Caco-2 (cell line): Measurements from ENCODE around the gene SNX20. TPM values are rescaled to one million over a fixed set of nuclear protein-coding genes. Genes with fewer than 3 reads are reported as not detected.

ENCODE experiments used
- BruUV-seq: library from RNA; stranded (reverse); fragments of 400-500 nt; replicated peaks from 2 replicates; lab custom pipeline; 2021; lab: Mats Ljungman, UMichigan
- CTCF ChIA-PET: fragments of 300-600 bp; sonication (Branson Sonifier 250); formaldehyde crosslinking; loops from one replicate; lab custom pipeline; 2022; ENCODE audit warnings: antibody characterized with exemption; lab: Charles Lee
- POLR2A ChIA-PET: fragments of 300-600 bp; sonication (Branson Sonifier 250); formaldehyde crosslinking; loops from one replicate; lab custom pipeline; 2022; ENCODE audit warnings: antibody characterized with exemption; lab: Charles Lee
- DNase-seq, 2 experiments: peaks; one replicate each; pipeline versions ENCODE4 v3.0.0 to v3.0.0-alpha.2; 2020 to 2022
- H3K27me3 ChIP-seq: replicated peaks from 2 replicates; pipeline ENCODE4 v1.6.0; 2011; ENCODE audit warnings: low read length; ENCODE audit not compliant: control insufficient read depth, insufficient read depth
- H3K36me3 ChIP-seq: 2 replicates; pipeline ENCODE4 v1.5.1; 2011; ENCODE audit warnings: low read length; ENCODE audit not compliant: control insufficient read depth, insufficient read depth
- H3K4me1 ChIP-seq: fragments of 250-450 bp; sonication (Bioruptor Pico); 2 replicates; pipeline ENCODE4 v1.5.1; 2020; ENCODE audit warnings: mild to moderate bottlenecking
- H3K4me3 ChIP-seq: 2 replicates; pipeline ENCODE4 v1.5.1; 2011; ENCODE audit warnings: low read depth, mild to moderate bottlenecking, control low read depth, low read length
- H3K9me3 ChIP-seq: fragments of 250-450 bp; sonication (Bioruptor Pico); 2 replicates; pipeline ENCODE4 v1.5.1; 2020; ENCODE audit warnings: mild to moderate bottlenecking, moderate library complexity
- H3K27ac Mint-ChIP-seq: one replicate; pipeline ENCODE4 v1.8.0; 2022; ENCODE audit warnings: mixed read lengths; ENCODE audit not compliant: unreplicated experiment
- H3K27me3 Mint-ChIP-seq: one replicate; pipeline ENCODE4 v1.8.0; 2022; ENCODE audit warnings: mixed read lengths; ENCODE audit not compliant: insufficient read depth, unreplicated experiment
- H3K36me3 Mint-ChIP-seq: one replicate; pipeline ENCODE4 v1.8.0; 2022; ENCODE audit warnings: mild to moderate bottlenecking, mixed read lengths; ENCODE audit not compliant: insufficient read depth, unreplicated experiment
- H3K4me1 Mint-ChIP-seq: one replicate; pipeline ENCODE4 v1.8.0; 2022; ENCODE audit warnings: low read depth, mixed read lengths; ENCODE audit not compliant: unreplicated experiment
- H3K4me3 Mint-ChIP-seq: one replicate; pipeline ENCODE4 v1.8.0; 2022; ENCODE audit warnings: mild to moderate bottlenecking, moderate library complexity, mixed read lengths; ENCODE audit not compliant: unreplicated experiment
- H3K9me3 Mint-ChIP-seq: one replicate; pipeline ENCODE4 v1.8.0; 2022; ENCODE audit warnings: mixed read lengths; ENCODE audit not compliant: unreplicated experiment
- intact Hi-C: fragments of 100-400 bp; cut with micrococcal nuclease; formaldehyde crosslinking; loops from one replicate; pipeline ENCODE4 v1.10.0; 2022; ENCODE audit not compliant: unreplicated experiment
- total RNA-seq: library from RNA; stranded (reverse); gene quantifications from 2 replicates; pipeline ENCODE4 v1.2.3, GENCODE V29; 2022
- TF ChIP-seq, protein P1 (sequence below), 2 experiments: fragments of 200-600 bp in 1 of 2; IDR thresholded peaks; 1 replicate in 1 of 2; 2 replicates in 1 of 2; pipeline versions ENCODE4 v1.5.1 to v1.8.0; 2011 to 2022; ENCODE audit warnings: antibody characterized with exemption in 1 of 2, control low read depth in 1 of 2, inconsistent platforms in 1 of 2, low read depth in 1 of 2, low read length in 1 of 2, mild to moderate bottlenecking in 1 of 2, moderate library complexity in 1 of 2; ENCODE audit not compliant: insufficient read depth in 1 of 2, severe bottlenecking in 1 of 2, unreplicated experiment in 1 of 2

The SNX20 gene
- total RNA-seq, 1 experiment from 2014 or later: not detected

DNA sequence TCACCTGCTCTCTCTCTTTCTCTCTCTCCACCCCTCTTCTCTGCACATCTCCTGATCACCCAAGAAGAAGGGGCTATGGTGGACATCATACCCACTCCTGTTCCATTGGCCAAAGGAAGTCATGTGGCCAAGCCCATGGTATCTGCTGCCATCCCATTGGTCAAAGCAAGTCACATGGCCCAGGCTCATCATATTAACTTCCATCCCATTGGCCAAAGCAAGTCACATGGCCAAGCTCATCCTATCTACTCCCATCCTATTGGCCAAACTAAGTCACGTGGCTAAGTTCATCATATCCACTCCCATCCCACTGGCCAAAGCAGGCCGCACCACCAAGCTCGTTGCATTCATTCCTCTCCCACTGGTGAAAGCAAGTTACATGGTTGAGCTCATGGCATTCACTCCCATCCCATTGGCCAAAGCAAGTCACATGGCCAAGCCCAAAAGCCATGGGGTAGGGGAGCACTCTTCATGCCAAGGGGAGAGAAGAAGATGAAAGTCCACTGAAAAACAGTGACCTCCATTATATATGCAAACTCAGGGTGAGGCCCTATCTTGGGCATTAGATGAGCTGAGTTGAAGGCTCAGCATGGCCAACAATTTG, 29.2 kb downstream of the SNX20 start:
- BruUV-seq: no TSS peak

DNA sequence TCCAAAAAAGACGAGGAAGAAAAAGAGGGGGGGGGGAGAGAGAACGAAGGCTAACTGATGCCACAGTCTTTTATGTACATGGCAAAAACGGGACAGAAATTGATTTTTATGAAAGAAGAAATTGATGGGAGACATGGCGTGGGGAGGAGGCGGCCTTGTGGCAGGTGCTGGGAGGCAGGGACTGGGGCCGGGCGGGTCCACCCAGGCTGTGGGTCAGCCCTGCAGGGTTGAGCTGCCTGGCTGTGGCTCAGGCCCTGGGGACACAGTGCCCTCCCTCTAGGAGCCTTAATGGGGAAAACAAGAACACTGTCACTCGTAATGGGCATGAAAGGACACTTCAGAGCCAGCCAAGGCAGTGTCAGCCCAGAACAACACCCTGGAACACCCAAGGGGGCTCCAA, 34.8 kb downstream of the SNX20 start:
- Histone ChIP-seq H3K4me1 (no peaks in the 10 kb centered on the region), H3K4me3 (no peak overlapping the region), H3K9me3 (no peaks in the 10 kb centered on the region), H3K27me3 (no peaks in the 10 kb centered on the region), H3K36me3 (no peaks in the 10 kb centered on the region)
- Mint-ChIP-seq H3K9me3 (peaks cover under 1% of the 10 kb centered on the region), H3K27ac (no peak overlapping the region), H3K36me3 (peaks cover 19% of the 10 kb centered on the region), H3K4me1 (no peaks in the 10 kb centered on the region), H3K27me3 (no peaks in the 10 kb centered on the region), H3K4me3 (no peak overlapping the region)
- CTCF ChIA-PET: interaction anchor here (0.6 to 1.0 kb wide), 2 partner anchors 16 to 160 kb away, joined by 3 read pairs; no protein-coding TSS in a partner anchor
- intact Hi-C loops: no loop called here
- POLR2A ChIA-PET: no interaction called here
- DNase-seq: no peak
- no TSS peak for BruUV-seq
- TF ChIP-seq, protein P1, sequence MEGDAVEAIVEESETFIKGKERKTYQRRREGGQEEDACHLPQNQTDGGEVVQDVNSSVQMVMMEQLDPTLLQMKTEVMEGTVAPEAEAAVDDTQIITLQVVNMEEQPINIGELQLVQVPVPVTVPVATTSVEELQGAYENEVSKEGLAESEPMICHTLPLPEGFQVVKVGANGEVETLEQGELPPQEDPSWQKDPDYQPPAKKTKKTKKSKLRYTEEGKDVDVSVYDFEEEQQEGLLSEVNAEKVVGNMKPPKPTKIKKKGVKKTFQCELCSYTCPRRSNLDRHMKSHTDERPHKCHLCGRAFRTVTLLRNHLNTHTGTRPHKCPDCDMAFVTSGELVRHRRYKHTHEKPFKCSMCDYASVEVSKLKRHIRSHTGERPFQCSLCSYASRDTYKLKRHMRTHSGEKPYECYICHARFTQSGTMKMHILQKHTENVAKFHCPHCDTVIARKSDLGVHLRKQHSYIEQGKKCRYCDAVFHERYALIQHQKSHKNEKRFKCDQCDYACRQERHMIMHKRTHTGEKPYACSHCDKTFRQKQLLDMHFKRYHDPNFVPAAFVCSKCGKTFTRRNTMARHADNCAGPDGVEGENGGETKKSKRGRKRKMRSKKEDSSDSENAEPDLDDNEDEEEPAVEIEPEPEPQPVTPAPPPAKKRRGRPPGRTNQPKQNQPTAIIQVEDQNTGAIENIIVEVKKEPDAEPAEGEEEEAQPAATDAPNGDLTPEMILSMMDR (IDR thresholded peaks at IDR 0.05; ENCODE audit: insufficient read depth in 1 of 2, low read depth in 1 of 2, low read length in 1 of 2, severe bottlenecking in 1 of 2, unreplicated experiment in 1 of 2): no peak

More for the DNA sequence above, 29.2 kb downstream of the SNX20 start:
- Mint-ChIP-seq H3K9me3 (peaks cover 11% of the 10 kb centered on the region), H3K4me1 (no peaks in the 10 kb centered on the region), H3K4me3 (no peak overlapping the region), H3K27me3 (no peaks in the 10 kb centered on the region), H3K36me3 (peaks cover 6% of the 10 kb centered on the region), H3K27ac (no peak overlapping the region)
- CTCF ChIA-PET: no interaction called here
- H3K9me3 ChIP-seq: 0 out of 2 replicates have a peak, but pooled peaks cover 4% of the 10 kb centered on the region
- TF ChIP-seq, protein P1 (IDR thresholded peaks at IDR 0.05; ENCODE audit: insufficient read depth in 1 of 2, low read depth in 1 of 2, low read length in 1 of 2, severe bottlenecking in 1 of 2, unreplicated experiment in 1 of 2): no peak
- POLR2A ChIA-PET: interaction anchor here (0.6 kb wide), 1 partner anchor 27 kb away, joined by 4 read pairs; no protein-coding TSS in a partner anchor
- intact Hi-C loops: no loop called here
- no peaks in the 10 kb centered on the region for H3K27me3 ChIP-seq
- DNase-seq: no peak
- no peaks in the 10 kb centered on the region for H3K4me1 ChIP-seq
- H3K36me3 ChIP-seq: no peaks in the 10 kb centered on the region
- H3K4me3 ChIP-seq: no peak overlapping the region

DNA sequence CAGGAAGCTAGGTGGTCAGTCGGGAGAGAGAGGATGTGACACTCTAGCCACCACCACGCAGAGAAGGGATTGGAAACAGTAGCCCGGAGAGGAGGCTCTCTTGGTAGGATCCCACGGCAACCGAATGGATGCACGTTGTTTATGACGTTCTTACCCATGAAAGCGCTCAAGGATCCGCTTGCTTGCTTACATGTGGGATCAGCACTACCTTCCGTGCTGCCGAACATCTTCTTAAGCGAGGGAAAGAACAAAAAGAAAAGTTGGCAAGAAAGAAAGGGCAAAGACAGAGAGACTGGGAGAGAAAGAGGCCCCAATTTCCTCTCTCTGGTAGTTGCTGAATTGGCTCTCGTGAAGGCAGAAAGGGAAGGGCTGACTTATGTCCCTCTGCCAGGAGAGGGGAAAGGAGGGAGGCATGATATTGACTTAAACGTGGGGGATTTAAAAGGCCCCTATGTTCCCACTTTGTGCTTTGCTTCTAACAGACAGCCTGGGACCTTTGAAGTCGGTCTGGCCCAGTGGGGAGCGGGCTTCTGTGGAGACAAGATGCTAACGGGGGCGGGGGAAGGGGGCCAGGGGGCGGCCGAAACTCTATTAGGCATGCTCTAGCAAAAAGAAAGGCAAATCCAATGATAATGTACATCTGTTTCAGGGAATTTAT, 35.4 kb downstream of the SNX20 start:
- ChIA-PET POLR2A (no interaction called here), CTCF (interaction anchor here (0.8 to 1.6 kb wide), 6 partner anchors 18 to 319 kb away, joined by 3 to 14 read pairs (median 6); no protein-coding TSS in a partner anchor)
- no peak for DNase-seq
- no TSS peak for BruUV-seq
- Histone ChIP-seq H3K36me3 (no peaks in the 10 kb centered on the region), H3K4me1 (no peaks in the 10 kb centered on the region), H3K4me3 (no peak overlapping the region), H3K9me3 (no peaks in the 10 kb centered on the region), H3K27me3 (no peaks in the 10 kb centered on the region)
- H3K27ac Mint-ChIP-seq: no peak overlapping the region
- TF ChIP-seq, protein P1 (IDR thresholded peaks at IDR 0.05; ENCODE audit: insufficient read depth in 1 of 2, low read depth in 1 of 2, low read length in 1 of 2, severe bottlenecking in 1 of 2, unreplicated experiment in 1 of 2): no peak
- intact Hi-C loops: no loop called here
- H3K4me3 Mint-ChIP-seq: no peak overlapping the region
- peaks cover 19% of the 10 kb centered on the region for H3K36me3 Mint-ChIP-seq
- no peaks in the 10 kb centered on the region for H3K4me1 Mint-ChIP-seq
- no peaks in the 10 kb centered on the region for H3K27me3 Mint-ChIP-seq
- H3K9me3 Mint-ChIP-seq: no peaks in the 10 kb centered on the region
